ENCODE measurements around the gene TMEM92.

- TF ChIP-seq POLR2AphosphoS5 (IDR thresholded peaks at IDR 0.05; ENCODE audit: low read depth, low read length) (no peak), SPI1 (IDR thresholded peaks at IDR 0.05; ENCODE audit: low read depth, low read length) (no peak), POLR2A (IDR thresholded peaks at IDR 0.05; ENCODE audit: low read depth, low read length) (no peak), TAF1 (IDR thresholded peaks at IDR 0.05; ENCODE audit: low read depth, low read length) (no peak), PAX5 (IDR thresholded peaks at IDR 0.05; ENCODE audit: insufficient read depth, low read length, severe bottlenecking) (no peak)
Measured at GRCh38 chr17:50285941-50286340, 11.7 kb downstream of the TMEM92 start.
